HG02588 (cell line): ENCODE measurements around the gene LRMDA.
"Not testable (repeated sequence)": the region's sequence is repeated elsewhere in the genome, so short reads cannot be mapped to it uniquely, and the experiment has no call there.

Source experiments
- ATAC-seq: cut with Tn5 transposase; IDR thresholded peaks from one replicate; pipeline ENCODE4 v1.9.1; 2021; ENCODE audit warnings: mild to moderate bottlenecking, moderate library complexity; ENCODE audit not compliant: unreplicated experiment

Gene LRMDA

DNA sequence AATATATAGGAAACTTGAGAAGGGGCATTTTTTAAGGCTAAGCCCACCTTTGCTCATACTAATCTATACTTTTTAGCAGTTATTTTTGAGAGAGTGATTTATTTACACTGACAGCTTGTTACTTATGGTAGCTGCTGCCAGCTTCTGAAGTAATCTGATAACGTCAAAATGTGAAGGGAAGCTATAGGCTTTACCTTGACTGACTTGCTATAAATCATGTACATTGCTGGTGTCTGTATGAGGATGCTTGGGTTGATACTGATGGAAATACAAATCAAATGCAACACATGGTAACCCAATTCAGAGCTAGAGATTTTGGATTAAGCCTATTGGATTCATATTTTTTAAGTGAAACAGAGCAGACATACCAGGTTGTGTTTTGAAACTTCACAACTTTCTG lies 299.4 kb downstream of the LRMDA start:
- ATAC-seq = no peak

DNA sequence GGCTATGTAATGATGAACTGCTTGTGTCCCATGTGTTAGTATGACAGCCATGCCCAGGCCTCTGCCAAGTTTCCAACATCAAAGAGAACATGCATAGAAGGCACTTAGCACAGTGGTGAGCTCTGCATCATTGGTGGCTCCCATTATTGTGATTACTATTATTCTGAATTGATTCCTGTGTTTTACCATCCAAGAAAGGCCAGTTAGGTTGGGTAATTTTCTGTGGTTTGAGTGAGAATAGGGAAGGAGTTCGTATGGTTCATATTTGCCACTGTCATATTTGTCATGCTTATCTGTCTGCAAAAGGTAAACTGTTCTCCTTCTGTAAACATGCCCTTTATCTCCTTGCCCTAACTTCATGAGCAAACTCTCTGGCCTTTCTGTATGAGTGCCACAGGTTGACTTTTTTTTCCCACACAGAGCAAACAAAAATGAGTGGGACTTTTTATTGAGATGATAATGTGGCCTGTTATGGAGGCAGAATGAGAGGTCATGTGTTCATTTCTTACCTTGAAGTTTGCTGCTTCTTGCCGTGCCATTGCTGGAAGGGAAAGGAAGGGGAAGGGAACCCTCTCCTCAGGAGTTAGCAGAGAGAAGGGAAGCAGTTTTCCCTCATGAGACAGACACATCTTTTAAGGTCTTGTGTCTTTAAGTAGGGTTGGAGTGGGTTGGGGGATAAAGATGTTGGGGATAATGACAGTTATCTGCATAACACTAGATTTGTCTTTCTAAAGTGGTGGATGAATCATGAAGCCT lies 301.9 kb downstream of the LRMDA start:
- no peak for ATAC-seq

DNA sequence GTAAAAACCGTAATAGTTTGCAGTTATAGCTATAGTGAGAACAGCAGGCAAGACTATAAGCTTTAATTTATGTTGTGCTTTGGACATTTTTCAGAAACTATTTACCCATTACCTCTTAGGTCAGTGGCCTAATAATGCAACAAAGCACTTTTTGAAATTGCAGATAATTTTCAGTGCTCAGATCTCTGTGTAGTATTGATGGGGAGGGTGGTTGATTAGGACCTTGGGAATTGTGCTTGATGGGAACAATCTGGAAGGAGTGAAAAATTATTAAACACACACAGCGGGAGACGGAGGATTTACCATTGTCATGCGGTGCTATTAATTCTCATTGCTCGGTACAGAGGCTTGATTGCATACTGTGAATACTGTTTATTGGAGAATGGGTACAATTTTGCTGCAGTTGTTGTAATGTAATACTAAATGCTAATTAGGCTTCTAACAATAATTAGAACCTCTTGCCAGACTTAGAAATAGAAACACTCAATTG lies 304.8 kb downstream of the LRMDA start:
- no peak for ATAC-seq

DNA sequence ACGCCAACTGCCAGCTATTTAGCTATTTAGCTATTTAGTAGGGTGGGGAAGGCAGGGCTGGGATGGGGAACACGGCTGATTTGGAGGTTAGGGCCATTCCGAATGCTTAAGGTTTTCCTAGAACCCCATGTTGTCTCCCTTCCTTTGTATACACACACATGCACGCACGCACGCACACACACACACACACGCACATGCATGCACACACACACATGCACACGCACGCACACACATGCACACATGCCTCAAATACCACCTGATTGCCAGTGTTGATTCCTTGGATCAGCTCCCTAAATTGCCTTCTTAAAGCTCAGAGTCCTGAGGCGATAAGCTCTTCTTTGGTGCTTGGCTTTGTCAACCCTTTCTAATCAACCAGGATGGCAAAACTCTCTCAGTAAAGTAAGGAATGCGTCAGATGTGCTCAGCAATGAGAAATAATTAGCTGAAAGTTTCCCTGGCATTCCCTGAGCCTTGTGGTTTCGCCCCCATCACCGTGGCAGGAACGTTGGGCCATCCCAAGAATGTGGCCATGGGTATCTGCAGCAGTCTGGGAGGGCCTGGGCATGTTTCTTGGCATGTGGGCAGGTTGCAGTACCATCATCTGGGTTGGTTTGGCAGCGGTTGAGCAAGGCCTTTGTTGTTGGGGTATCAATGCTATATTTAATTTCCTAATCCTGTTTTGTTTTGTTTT lies 305.6 kb downstream of the LRMDA start:
- ATAC-seq = no peak

DNA sequence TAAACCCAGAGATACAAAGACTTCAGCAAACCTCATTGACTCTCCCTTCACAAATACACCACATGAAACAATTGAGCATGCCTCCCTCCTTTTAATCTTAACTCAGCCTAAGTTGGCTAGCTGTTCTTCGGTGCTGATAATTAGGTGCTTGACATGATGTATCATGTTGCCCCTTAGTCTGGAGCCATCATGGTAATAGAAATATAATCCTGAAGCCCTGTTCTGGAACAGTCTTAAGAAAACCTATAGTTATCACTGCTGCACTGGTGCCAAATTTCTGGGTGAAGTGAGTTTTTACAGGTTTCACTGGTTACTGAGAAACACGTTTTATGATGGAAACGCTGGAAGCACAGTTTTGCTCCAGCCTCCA lies 306.1 kb downstream of the LRMDA start:
- no peak for ATAC-seq

DNA sequence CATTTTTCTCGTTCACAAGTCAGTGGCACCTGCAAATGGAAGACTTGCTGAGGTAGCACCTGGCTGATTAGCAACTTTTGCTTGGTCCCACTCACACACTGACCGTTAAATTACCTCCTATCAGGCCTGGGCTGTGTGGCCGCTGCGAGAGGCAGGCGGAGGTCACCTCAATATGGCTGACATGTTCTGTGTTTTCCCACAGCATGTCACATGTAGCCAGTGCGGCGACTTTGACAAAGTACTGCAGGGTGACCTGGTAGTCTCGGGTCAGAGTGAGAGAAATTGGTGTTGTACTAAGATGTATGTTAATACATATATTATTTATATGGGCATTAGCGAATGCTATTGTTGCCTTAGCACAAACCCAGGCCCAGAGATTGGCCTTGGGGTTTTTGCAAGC lies 307.5 kb downstream of the LRMDA start:
- no peak for ATAC-seq

DNA sequence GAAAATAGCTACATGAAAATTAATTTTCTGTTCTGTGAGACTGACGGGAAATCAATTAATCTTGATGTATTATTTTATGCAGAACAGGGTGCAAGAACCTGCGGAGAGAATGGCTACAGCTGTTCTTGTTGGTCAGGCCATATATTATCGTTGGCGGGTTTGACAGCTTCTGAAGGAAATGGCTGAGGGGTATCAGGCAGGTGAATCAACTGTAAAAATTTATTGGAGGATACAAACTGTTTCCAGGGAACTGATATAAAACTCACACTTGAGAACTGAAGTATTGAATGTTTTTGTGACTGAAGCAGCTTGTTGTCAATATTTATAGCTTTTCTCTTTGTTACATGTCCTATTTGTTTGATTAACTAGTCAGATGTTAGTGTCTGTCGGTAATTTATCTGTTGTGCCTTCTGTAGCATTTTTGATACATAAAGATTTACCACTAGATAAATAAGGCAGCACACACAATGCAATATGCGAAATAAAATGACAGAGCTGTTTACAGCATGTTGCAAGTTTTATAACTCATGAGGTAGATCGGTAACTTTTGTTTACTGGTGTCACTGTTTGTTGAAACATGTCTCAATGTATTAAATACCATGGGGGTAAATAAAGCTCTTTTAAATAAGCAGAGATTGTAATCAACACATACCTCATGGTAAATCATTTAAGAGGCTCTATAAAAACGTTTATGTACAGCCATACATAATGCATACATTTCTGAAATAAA lies 308.2 kb downstream of the LRMDA start:
- no peak for ATAC-seq

DNA sequence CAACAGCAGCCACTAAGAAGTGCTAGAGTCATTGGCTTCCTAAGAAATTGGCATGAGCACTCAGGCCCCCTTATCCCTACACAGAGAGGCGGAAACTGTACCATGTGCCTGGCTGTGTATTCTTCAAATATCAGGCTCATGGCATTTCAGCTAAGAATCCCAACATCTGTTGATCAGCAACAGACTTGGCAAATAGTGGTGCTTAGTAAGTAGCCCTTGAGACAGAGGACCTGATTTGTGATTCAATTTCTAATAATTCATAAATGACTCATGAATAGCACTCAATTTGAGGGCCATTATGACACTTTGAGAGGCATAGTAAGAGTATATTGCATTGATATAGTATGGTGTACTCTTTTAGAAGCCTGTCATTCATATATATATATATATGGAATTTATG lies 309.1 kb downstream of the LRMDA start:
- no peak for ATAC-seq

DNA sequence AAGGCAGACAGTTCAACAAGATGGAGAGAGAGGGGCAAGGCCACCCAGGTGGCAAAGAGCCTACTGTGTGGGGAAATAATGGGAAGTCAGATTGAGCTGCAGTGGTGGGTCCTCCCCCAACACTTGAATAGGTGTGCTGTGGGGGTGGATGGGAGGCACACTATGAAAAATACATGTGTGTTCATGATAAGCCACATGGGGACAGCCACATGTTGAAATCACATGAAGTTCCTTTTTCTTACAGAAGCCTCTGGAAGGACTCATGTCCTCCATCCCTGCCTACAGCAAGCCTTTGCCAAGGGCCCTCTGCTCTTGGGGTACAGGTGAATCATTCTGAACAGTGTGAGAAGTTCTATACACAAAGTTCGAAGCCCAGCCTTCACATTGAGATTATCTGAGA lies 310.9 kb downstream of the LRMDA start:
- no peak for ATAC-seq

DNA sequence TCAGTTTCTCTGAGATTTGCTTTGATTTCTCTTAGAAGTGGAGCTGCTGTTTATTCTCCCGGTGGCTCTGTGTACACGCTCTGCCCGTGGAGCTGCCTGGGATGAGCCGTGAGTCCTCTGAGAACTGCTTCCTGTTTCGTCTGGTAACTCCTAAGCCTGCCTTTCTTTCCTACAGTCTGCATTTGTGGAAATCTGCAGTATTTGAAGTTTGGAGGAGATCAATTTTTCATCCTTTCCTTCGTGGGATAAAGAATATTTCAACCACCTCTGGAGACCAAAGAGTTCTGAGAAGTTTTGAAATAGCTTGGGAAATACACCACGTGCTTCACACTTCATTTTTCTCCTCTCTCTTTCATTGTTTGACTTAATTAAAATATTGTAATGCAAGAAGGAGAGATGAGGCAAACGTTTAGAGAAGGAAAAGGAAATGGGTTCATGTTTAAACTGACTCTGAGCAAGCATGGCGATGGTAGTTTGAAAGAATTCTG lies 311.9 kb downstream of the LRMDA start:
- ATAC-seq = no peak

DNA sequence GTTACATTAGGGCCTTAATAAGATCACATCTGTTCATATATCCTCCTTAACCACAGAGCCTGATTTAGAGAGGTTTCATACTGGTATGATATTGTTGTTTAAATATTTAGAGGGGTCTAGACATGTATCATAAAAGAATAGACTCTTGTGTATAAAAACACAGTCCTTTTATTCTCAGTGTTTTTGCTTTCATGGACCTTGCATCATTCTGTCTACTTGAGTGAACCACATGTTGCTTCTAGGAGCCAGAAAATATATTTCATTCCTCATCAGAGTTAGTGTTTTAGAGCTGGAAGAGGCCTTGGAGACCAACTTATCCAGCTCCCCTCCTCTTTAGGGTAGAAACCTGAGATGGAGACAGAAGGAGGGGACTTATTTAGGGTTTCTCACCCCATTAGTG lies 312.8 kb downstream of the LRMDA start:
- no peak for ATAC-seq

DNA sequence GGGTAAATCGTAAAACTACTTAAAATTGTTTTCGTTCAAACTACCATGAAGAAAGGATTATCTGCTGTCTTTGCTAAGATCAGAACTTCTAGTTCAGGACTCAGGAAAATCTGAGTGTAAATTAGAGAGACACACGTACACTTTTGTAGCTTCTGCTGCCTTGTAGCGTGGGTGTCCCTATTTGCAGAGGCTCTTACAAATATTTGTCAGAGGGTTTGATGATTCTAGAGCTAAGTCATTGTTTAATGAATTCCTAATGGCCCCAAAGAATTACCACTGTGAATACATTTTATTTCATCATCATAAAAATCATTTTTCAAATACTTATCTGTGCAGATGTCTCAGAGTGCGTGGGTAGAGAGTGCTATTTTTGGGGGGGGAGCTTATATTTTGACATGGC lies 314.9 kb downstream of the LRMDA start:
- ATAC-seq = no peak

DNA sequence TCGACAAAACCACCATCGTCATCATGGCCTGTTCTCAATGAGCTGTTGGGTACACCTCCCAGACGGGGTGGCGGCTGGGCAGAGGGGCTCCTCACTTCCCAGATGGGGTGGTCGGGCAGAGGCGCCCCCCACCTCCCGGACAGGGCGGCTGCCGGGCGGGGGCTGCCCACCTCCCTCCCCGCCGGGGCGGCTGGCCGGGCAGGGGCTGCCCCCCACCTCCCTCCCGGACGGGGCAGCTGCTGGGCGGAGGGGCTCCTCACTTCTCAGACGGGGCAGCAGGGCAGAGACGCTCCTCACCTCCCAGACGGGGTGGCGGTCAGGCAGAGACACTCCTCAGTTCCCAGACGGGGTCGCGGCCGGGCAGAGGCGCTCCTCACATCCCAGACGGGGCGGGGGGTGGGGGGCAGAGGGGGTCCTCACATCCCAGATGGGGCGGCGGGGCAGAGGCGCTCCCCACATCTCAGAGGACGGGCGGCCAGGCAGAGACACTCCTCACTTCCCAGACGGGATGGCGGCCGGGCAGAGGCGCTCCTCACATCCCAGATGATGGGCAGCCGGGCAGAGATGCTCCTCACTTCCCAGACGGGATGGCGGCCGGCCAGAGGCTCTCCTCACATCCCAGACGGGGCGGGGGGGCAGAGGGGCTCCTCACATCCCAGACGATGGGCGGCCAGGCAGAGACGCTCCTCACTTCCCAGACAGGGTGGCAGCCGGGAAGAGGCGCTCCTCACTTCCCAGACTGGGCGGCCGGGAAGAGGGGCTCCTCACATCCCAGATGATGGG lies 318.9 kb downstream of the LRMDA start:
- ATAC-seq = not testable (repeated sequence)

DNA sequence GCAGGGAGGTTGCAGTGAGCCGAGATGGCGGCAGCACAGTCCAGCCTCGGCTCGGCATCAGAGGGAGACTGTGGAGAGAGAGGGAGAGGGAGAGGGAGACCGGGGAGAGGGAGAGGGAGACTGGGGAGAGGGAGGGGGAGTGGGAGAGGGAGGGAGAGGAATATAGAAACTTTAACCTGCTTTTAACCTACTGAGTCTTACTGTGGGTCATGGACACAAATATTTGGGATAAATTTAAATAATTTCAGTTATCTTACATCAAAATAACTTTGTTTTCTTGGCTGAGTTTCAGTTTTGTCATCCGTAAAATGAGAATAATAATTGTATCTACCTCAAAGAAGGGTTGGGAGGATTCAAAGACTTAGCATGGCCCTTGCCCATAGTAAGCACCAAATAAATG lies 319.8 kb downstream of the LRMDA start:
- ATAC-seq = no peak

DNA sequence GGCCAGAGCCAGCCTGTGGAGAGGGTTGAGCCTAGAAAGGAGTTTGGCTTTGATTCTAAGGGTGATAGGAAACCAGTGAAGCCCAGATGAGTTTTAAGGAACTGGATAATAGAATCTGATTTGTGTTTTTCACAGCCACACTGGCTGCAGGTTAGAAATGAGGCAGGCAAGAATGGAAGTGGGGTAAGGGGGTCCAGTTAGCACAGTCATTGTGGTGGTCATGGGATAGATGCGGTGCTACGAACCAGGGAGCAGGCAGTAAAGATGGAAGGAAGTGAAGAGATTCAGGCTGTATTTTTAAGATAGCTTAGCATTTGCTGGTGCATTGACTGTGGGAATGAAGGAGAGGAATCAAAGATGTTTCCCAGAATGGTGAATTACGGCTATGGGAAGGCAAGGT lies 322.2 kb downstream of the LRMDA start:
- ATAC-seq = no peak

DNA sequence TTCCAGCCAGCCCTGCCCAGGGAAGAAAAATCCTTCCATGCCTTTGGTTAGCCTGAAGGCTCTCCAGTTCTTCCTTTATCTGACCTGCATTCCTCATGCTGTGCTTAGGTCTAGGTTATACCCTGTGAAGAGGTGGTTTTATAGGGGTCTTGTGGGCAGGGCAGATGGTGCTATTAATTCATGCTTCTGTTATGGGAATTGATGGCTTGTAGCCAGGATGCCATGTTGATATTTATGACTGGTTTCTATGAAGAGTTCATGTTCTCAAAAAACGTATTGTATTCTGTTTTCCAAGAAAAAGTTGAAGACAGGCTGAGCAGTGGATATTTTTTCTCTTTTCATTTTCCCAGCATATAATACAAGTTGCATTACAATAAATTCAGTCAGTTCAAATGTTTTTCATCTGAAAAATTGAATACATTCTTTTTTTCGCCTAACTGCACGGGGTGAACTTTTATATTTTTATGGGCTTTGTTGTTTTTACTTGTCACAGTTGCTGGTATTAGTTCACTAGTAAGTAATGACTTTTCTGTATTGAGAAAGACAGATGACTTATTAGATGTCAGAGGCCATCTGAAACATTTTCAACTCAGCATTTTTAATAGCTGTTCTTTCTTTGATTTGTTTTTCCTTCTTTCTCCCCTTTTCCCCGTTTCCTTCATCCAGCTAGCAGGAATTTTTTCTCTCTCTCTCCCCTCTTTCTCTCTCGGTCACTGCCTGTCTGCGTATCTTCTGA lies 322.8 kb downstream of the LRMDA start:
- no peak for ATAC-seq

DNA sequence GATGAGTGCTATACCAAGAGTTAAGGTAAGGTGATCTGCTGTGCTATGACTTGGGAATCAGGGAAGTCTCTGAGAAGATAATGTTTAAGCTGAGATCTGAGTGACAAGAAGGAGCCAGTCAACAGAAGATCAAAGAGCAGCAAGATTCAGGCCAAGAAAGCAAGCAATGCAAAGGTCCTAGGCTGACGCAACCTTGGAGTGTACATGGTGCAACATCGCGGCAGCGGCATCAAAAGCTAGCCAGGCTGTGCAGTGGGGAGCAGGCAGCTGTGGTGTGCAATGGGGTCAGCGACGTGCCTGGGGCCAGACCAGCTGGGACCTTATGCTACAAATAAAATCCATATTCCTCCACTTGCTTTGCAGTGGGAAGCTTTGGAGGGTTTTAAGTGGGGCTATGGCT lies 324.1 kb downstream of the LRMDA start:
- ATAC-seq = no peak

DNA sequence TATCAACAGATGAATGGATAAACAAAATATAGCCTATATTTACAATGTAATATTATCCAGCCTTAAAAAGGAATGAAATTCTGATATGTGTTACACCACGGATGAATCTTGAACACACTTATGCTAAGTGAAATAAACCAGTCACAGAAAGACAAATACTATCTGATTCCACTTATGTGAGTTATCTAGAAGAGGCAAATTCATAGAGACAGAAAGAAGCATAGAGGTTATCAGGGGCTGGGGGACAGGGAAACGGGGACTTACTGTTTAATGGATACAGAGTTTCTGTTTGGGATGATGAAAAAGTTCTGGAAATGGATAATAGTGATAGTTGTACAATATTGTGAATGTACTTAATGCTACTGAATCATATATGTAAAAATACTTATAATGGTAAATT lies 329.9 kb downstream of the LRMDA start:
- ATAC-seq = no peak

DNA sequence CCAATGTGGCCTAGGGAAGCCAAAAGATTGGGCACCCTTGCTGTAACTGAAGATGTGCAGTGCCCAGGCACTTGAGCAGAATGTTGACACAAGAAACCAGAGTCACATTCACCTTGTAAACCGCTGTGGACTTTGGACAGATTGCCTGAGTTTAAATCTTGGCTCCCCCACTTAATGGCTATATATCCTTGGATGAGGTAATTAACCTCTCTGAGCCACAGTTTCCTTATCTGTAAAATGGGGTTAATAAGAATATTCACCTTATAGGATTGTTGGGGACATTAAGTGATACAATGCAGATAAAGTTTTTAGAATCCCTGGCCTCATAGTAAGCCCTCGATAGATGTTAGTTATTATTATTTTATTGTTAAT lies 331.0 kb downstream of the LRMDA start:
- ATAC-seq = no peak

DNA sequence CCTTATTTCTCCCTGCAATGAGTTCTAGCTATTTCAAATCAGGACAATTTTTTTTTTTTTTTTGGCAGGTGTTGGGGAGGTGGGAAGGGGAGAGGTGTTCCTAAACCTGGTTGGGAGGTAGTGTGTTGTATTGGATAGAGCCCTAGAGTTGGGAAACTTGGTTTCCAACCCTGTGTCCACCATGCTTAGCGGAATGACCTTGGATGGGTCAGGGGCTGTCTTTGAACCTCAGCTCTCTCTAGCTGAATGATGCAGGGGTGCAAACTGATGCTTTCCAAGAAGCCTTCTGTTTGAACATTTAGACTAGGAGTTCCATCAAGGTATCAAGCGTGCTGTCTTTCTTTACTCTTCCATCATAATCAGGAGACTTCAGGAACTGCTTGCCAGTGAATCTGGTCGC lies 332.2 kb downstream of the LRMDA start:
- no peak for ATAC-seq
